HG03558 (cell line): ENCODE data around the gene HYCC2.
"Not testable (repeated sequence)": the region's sequence is repeated elsewhere in the genome, so short reads cannot be mapped to it uniquely, and the experiment has no call there.

Source experiments
- ATAC-seq: cut with Tn5 transposase; IDR thresholded peaks from one replicate; pipeline ENCODE4 v1.9.1; 2021; ENCODE audit warnings: moderate number of reproducible peaks; ENCODE audit not compliant: unreplicated experiment; ENCODE audit errors: extremely low read depth

Gene HYCC2

GRCh38 chr2:201073071-201073470 is 1.6 kb upstream of the HYCC2 start:
- ATAC-seq, result no peak

GRCh38 chr2:201072201-201072530 is 695 bp upstream of the HYCC2 start:
- ATAC-seq, result no peak

GRCh38 chr2:201070948-201071478 is 458 bp downstream of the HYCC2 start:
- no peak for ATAC-seq

GRCh38 chr2:201064797-201065329 is 6.6 kb downstream of the HYCC2 start:
- no peak for ATAC-seq

GRCh38 chr2:201063516-201063915 is 8.0 kb downstream of the HYCC2 start:
- ATAC-seq, result not testable (repeated sequence)

- no peak for ATAC-seq
Observed at GRCh38 chr2:201059961-201060755, 11.3 kb downstream of the HYCC2 start.

GRCh38 chr2:201058914-201059313 is 12.6 kb downstream of the HYCC2 start:
- ATAC-seq, result no peak

GRCh38 chr2:201057715-201058248 is 13.7 kb downstream of the HYCC2 start:
- no peak for ATAC-seq

GRCh38 chr2:201057087-201057521 is 14.4 kb downstream of the HYCC2 start:
- no peak for ATAC-seq

GRCh38 chr2:201049455-201049854 is 22.0 kb downstream of the HYCC2 start:
- no peak for ATAC-seq

- ATAC-seq, result no peak
Observed at GRCh38 chr2:201046881-201047280, 24.6 kb downstream of the HYCC2 start.

- ATAC-seq, result not testable (repeated sequence)
Observed at GRCh38 chr2:201043050-201043449, 28.4 kb downstream of the HYCC2 start.

GRCh38 chr2:201042451-201042850 is 29.0 kb downstream of the HYCC2 start:
- ATAC-seq, result not testable (repeated sequence)

GRCh38 chr2:201040867-201041628 is 30.4 kb downstream of the HYCC2 start:
- ATAC-seq, result no peak

GRCh38 chr2:201038855-201039254 is 32.6 kb downstream of the HYCC2 start:
- ATAC-seq, result no peak

- ATAC-seq, result not testable (repeated sequence)
Observed at GRCh38 chr2:201038361-201038760, 33.1 kb downstream of the HYCC2 start.

GRCh38 chr2:201034355-201034754 is 37.1 kb downstream of the HYCC2 start:
- ATAC-seq, result not testable (repeated sequence)

- ATAC-seq, result no peak
Observed at GRCh38 chr2:201024518-201024917, 47.0 kb downstream of the HYCC2 start.

GRCh38 chr2:201021914-201022313 is 49.6 kb downstream of the HYCC2 start:
- ATAC-seq, result no peak
